Neutrophil (primary cell): ENCODE data around the gene STARD4.

Experiments used
- H3K27ac ChIP-seq: fragments of 200-600 bp; sonication (generic); 2 replicates; pipeline ENCODE4 v1.5.1; 2016; ENCODE audit warnings: mild to moderate bottlenecking, moderate library complexity
- H3K27me3 ChIP-seq: fragments of 200-600 bp; sonication (generic); 2 replicates; pipeline ENCODE4 v1.6.0; 2016; ENCODE audit warnings: mild to moderate bottlenecking
- H3K36me3 ChIP-seq: fragments of 200-600 bp; sonication (generic); 2 replicates; pipeline ENCODE4 v1.5.1; 2017
- H3K4me1 ChIP-seq, 2 experiments: fragments of 200-600 bp in 1 of 2; sonication (generic) in 1 of 2; 1 replicate in 1 of 2; 2 replicates in 1 of 2; pipeline versions ENCODE4 v1.5.1 to v1.6.1; 2013 to 2016; ENCODE audit warnings: low read depth in 1 of 2, low read length in 1 of 2, mild to moderate bottlenecking in 1 of 2, moderate library complexity in 1 of 2; ENCODE audit not compliant: control insufficient read depth in 1 of 2, insufficient read depth in 1 of 2
- H3K4me3 ChIP-seq, 2 experiments: fragments of 200-600 bp in 1 of 2; sonication (generic) in 1 of 2; 1 replicate in 1 of 2; 2 replicates in 1 of 2; pipeline ENCODE4 v1.5.1; 2013 to 2016; ENCODE audit warnings: low read depth in 1 of 2, low read length in 1 of 2, mild to moderate bottlenecking in 1 of 2, moderate library complexity in 1 of 2
- H3K9me3 ChIP-seq: fragments of 200-600 bp; sonication (generic); 2 replicates; pipeline ENCODE4 v1.5.1; 2016
- TF ChIP-seq, protein P1 (sequence below): fragments of 200-600 bp; sonication (generic); IDR thresholded peaks from 2 replicates; pipeline ENCODE4 v1.5.1; 2016; ENCODE audit warnings: antibody characterized with exemption

The STARD4 gene

DNA sequence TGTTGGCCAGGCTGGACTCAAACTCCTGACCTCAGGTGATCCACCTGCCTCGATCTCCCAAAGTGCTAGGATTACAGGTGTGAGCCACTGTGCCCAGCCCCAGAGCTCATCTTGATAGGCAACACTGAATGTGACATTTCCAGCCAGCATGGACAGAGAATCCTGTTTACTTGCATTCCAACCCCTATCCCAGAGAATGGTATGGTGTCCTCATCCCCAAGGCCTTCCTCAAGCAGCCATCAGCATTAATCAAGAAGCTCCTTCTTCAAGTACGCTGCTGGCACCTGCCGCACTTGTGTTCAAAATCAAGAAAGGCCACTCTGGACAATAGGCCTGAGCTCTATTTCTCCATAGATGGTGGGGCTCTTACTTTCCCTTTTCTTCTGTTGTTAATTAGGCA lies 40.2 kb downstream of the STARD4 start:
- no peaks in the 10 kb centered on the region for H3K36me3 ChIP-seq
- H3K4me1 ChIP-seq: no peaks in the 10 kb centered on the region
- TF ChIP-seq, protein P1, sequence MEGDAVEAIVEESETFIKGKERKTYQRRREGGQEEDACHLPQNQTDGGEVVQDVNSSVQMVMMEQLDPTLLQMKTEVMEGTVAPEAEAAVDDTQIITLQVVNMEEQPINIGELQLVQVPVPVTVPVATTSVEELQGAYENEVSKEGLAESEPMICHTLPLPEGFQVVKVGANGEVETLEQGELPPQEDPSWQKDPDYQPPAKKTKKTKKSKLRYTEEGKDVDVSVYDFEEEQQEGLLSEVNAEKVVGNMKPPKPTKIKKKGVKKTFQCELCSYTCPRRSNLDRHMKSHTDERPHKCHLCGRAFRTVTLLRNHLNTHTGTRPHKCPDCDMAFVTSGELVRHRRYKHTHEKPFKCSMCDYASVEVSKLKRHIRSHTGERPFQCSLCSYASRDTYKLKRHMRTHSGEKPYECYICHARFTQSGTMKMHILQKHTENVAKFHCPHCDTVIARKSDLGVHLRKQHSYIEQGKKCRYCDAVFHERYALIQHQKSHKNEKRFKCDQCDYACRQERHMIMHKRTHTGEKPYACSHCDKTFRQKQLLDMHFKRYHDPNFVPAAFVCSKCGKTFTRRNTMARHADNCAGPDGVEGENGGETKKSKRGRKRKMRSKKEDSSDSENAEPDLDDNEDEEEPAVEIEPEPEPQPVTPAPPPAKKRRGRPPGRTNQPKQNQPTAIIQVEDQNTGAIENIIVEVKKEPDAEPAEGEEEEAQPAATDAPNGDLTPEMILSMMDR: no peak
- H3K9me3 ChIP-seq: no peaks in the 10 kb centered on the region
- no peak overlapping the region for H3K27ac ChIP-seq
- no peak overlapping the region for H3K4me3 ChIP-seq
- H3K27me3 ChIP-seq: no peaks in the 10 kb centered on the region

DNA sequence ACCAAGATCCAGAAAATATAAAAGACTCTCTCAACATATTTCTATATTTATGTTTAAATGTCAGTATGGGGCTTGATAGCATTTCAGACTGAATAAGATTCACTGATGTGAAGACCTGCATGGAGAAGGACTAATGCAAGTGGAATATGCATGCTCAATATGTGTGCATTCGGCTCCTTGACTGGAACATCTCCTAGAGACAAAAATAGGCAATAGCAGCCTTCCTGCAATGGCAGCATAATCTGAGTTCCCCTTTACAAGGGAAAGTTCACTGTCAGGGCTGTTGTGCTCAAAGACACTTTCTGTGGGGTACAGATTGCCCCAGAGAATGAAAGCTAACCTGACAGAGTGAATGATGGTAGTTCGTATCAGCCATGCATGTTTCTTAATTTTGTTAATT lies 42.4 kb downstream of the STARD4 start:
- Histone ChIP-seq H3K4me1 (no peaks in the 10 kb centered on the region), H3K27ac (no peak overlapping the region), H3K36me3 (no peaks in the 10 kb centered on the region), H3K27me3 (no peaks in the 10 kb centered on the region), H3K9me3 (no peaks in the 10 kb centered on the region), H3K4me3 (no peak overlapping the region)
- TF ChIP-seq, protein P1: no peak

DNA sequence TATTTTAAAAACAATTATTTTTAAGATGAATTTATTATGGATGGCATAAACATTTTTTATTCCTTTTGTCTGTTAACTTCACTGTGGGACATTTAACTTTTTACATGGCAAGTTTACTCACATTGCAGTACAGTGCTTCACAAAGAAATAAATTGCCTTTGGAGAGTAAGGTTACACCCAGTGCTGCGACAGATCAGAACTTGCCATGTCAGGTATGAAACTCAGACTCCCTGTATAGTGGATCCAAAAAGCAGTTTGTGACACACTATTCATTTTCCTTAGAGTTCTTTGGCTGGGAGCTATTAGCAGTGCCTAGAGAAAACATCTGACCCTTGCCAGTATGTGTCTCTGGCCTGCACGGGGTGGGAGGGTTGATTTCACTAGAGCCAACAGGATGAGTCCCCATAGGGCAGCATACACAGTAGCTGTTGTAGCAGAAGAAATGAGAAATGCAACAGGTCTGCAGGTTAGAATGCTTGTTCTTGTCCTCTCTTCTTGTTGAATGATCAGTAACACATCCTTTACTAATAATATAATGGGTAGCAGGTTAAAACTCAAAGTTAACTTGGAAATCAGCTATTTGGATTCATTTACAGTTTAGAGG lies 42.9 kb downstream of the STARD4 start:
- TF ChIP-seq, protein P1: no peak
- no peak overlapping the region for H3K27ac ChIP-seq
- H3K9me3 ChIP-seq: no peaks in the 10 kb centered on the region
- H3K4me1 ChIP-seq: no peaks in the 10 kb centered on the region
- H3K4me3 ChIP-seq: no peak overlapping the region
- H3K36me3 ChIP-seq: no peaks in the 10 kb centered on the region
- no peaks in the 10 kb centered on the region for H3K27me3 ChIP-seq

DNA sequence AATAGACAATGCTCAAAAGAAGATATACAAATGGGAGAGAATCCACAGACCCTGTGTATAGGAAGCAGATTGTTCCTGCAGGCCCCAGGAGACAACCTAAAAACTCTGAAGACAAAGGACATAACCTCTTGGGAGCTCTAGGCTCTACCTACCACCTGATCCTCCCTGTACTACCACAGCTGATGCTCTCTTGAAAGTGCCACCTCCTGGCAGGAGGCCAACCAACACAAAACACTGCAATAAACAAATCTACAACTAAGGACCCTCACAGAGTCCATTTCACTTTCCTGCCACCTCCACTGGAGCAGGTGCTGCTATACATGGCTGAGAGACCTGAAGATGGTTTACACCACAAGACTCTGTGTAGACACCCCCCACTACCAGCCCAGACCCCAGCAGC lies 49.0 kb downstream of the STARD4 start:
- Histone ChIP-seq H3K9me3 (no peaks in the 10 kb centered on the region), H3K27me3 (no peaks in the 10 kb centered on the region), H3K4me3 (no peak overlapping the region), H3K27ac (no peak overlapping the region), H3K36me3 (no peaks in the 10 kb centered on the region), H3K4me1 (no peaks in the 10 kb centered on the region)
- TF ChIP-seq, protein P1: no peak

DNA sequence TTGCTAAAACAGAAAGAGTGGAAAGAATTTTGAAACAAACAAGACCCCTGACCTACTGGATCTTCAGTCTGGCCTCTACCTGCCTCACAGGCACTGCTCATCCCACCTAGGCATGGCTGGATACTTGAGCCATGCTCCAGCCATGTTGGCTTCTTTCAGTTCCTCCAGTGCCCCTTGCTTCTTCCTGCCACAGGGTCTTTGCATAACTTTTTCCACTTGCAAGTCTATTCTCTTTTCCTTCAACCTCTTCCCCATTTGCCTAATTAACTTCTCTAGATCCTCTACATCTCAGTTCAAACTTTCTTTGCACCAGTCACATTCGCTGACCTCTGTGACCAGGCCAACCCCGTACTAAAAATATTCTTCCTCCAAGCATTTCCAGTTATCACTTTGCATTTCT lies 50.4 kb downstream of the STARD4 start:
- Histone ChIP-seq H3K27me3 (no peaks in the 10 kb centered on the region), H3K9me3 (no peaks in the 10 kb centered on the region), H3K4me1 (no peaks in the 10 kb centered on the region), H3K4me3 (no peak overlapping the region), H3K36me3 (no peaks in the 10 kb centered on the region), H3K27ac (no peak overlapping the region)
- TF ChIP-seq, protein P1: no peak

DNA sequence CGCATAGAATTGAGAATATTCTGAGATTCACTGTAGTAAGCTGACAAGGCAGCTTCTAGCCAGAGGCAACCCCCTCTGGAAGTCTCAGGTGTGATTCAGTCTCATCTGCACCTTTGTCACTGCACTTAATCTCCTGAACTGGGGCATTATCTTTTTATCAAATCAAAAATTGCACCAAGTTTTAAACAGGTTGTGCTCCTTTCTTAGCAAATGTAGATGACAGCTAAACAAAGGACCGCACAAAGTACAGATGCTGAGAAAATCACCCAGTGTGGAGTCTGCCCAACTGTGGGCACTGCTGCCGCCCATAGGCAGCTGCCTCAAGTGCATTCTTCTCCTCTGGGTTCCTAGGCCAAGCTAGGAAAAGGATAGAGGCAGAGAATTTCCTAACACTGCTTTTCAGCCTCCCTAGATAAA lies 51.1 kb downstream of the STARD4 start:
- no peak overlapping the region for H3K27ac ChIP-seq
- no peaks in the 10 kb centered on the region for H3K9me3 ChIP-seq
- no peaks in the 10 kb centered on the region for H3K4me1 ChIP-seq
- H3K36me3 ChIP-seq: no peaks in the 10 kb centered on the region
- no peaks in the 10 kb centered on the region for H3K27me3 ChIP-seq
- H3K4me3 ChIP-seq: no peak overlapping the region
- TF ChIP-seq, protein P1: no peak
